ENCODE data around the gene C2CD4A. TPM values are rescaled to one million over a fixed set of nuclear protein-coding genes. Genes with fewer than 3 reads are reported as not detected.

C2CD4A gene
- total RNA-seq, 4 donors from 2014 or later: 0.12 to 0.40 (median 0.31) TPM; not detected in 1

DNA sequence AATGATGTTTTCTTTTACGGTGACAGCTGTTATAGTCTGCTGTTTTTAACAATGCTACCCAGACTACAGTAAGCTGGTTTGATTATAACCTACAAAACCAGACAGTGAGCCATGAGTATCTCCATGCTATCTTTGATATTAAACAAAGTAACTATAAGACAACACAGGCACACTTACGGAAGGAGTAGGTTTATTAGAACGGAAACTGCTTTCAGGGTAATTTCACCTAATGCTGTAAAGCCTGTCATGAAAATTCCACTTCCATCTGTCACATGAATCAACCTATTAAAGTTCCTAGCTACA lies 39.6 kb upstream of the C2CD4A start:
- no peak overlapping the region for H3K4me3 ChIP-seq
- H3K4me1 ChIP-seq: no peaks in the 10 kb centered on the region
- H3K27ac ChIP-seq: no peak overlapping the region
- ATAC-seq: no peak
- H3K27me3 ChIP-seq: no peaks in the 10 kb centered on the region
- H3K36me3 ChIP-seq: peaks cover 0 to 32% of the 10 kb centered on the region in 2 donors
- TF ChIP-seq POLR2A (IDR thresholded peaks at IDR 0.05): no peak
- TF ChIP-seq, protein P1, sequence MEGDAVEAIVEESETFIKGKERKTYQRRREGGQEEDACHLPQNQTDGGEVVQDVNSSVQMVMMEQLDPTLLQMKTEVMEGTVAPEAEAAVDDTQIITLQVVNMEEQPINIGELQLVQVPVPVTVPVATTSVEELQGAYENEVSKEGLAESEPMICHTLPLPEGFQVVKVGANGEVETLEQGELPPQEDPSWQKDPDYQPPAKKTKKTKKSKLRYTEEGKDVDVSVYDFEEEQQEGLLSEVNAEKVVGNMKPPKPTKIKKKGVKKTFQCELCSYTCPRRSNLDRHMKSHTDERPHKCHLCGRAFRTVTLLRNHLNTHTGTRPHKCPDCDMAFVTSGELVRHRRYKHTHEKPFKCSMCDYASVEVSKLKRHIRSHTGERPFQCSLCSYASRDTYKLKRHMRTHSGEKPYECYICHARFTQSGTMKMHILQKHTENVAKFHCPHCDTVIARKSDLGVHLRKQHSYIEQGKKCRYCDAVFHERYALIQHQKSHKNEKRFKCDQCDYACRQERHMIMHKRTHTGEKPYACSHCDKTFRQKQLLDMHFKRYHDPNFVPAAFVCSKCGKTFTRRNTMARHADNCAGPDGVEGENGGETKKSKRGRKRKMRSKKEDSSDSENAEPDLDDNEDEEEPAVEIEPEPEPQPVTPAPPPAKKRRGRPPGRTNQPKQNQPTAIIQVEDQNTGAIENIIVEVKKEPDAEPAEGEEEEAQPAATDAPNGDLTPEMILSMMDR (IDR thresholded peaks at IDR 0.05): no peak
- TF ChIP-seq EP300 (IDR thresholded peaks at IDR 0.05): no peak
- TF ChIP-seq POLR2AphosphoS5 (IDR thresholded peaks at IDR 0.05): no peak
- 83 to 90% methylated on average over 3 of the region's 3 CpGs for WGBS, 2 donors (ENCODE audit: low coverage in 1 of 2)
- no peaks in the 10 kb centered on the region for H3K9me3 ChIP-seq

DNA sequence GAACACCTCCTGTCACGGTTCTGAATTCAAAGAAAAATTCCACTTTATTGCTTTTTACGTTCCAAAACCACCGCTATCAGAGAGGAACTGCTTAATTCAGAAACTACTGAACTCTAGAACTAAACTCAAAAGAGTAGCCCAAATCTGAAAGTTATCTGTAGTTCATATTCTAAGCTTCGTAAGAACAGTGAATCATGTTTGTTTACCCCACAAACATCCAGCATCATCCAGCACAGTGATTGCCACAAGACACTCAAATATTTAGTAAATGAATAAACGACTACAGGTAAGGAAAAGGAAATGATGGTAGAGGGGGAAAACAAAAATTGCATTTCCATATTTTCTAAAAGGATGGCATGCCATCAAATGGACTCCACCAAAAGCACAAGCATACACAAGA lies 38.9 kb upstream of the C2CD4A start:
- H3K27me3 ChIP-seq: no peaks in the 10 kb centered on the region
- no peak for TF ChIP-seq POLR2AphosphoS5 (IDR thresholded peaks at IDR 0.05)
- no peak for TF ChIP-seq EP300 (IDR thresholded peaks at IDR 0.05)
- TF ChIP-seq, protein P1 (IDR thresholded peaks at IDR 0.05): no peak
- TF ChIP-seq POLR2A (IDR thresholded peaks at IDR 0.05): no peak
- H3K4me3 ChIP-seq: no peak overlapping the region
- 90 to 92% methylated on average over 5 of the region's 5 CpGs for WGBS, 2 donors (ENCODE audit: low coverage in 1 of 2)
- no peak overlapping the region for H3K27ac ChIP-seq
- no peaks in the 10 kb centered on the region for H3K4me1 ChIP-seq
- H3K9me3 ChIP-seq: no peaks in the 10 kb centered on the region
- peaks cover 0 to 30% of the 10 kb centered on the region in 2 donors for H3K36me3 ChIP-seq
- no peak for ATAC-seq

DNA sequence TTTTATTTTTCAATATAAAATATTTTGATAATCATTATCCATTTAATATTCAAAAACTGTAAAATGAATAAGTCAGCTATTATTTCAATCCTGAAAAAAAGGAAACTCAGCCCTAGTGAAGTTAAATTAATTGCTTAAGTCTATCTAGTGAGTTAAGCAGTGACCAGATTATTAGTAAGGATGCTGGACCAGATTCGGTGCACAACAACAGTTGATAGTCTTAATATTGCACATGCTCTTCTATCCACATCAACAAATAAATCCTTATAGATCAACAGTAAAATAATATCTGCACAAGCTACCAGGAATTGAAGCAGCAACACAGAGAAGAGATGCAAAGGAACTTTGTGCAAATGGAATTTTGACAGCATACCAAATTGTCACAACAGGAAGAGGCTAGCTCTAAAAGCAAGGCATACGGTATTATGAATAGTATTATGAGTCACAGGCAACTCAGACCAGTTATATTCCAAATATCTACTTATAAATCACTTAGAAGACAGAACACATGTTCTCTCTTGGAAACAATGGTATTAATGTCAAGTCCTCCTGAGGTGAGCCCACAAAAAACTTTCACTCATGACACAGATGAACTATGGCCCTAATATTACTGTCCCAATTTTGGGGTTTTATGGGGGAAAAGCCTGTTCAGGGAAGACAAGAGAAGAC lies 31.4 kb upstream of the C2CD4A start:
- no peaks in the 10 kb centered on the region for H3K9me3 ChIP-seq
- H3K4me3 ChIP-seq: no peak overlapping the region
- TF ChIP-seq POLR2AphosphoS5 (IDR thresholded peaks at IDR 0.05) (no peak), POLR2A (IDR thresholded peaks at IDR 0.05) (no peak), EP300 (IDR thresholded peaks at IDR 0.05) (no peak)
- TF ChIP-seq, protein P1 (IDR thresholded peaks at IDR 0.05): no peak
- ATAC-seq: no peak
- peaks cover 0 to 8% (median 5%) of the 10 kb centered on the region in 3 donors for H3K4me1 ChIP-seq
- no peak overlapping the region for H3K27ac ChIP-seq
- 27 to 31% methylated on average over 2 of the region's 2 CpGs for WGBS, 2 donors (ENCODE audit: low coverage in 1 of 2)
- peaks cover 0 to 46% of the 10 kb centered on the region in 2 donors for H3K36me3 ChIP-seq
- H3K27me3 ChIP-seq: no peaks in the 10 kb centered on the region

DNA sequence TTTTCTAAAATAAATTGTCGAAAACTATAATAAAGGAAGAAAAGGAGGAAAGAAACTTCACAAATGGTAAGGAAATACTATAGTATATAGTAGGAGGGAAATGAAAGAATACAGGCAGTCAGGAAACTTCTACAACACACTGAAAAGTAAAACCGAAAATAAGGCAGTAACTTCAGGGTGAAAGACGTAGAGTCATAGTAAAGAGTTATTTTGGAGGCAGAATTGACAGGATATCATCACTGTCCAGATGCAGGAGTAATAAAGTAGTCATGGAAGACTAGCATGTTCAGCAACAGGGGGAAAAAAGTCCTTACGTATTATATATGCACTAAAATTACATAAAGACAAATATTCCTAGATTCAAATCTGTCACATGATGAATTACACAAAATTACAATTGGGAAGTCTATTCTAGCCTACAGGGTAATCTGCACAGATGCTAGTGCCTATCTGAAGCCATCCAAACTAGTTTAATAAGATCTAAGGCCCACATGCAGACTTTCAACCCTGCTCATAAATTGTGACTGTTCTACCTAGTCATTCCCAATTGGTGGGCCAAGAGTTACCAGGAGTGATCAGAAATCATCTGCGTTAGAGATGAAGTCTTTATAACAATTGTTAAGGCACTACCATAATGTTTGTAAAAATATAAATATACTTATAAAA lies 20.6 kb upstream of the C2CD4A start:
- Histone ChIP-seq H3K36me3 (peaks cover 0 to 20% of the 10 kb centered on the region in 2 donors), H3K27me3 (no peaks in the 10 kb centered on the region), H3K4me1 (peaks cover 0 to 18% (median 0%) of the 10 kb centered on the region in 3 donors), H3K4me3 (no peak overlapping the region), H3K27ac (no peak overlapping the region), H3K9me3 (no peaks in the 10 kb centered on the region)
- WGBS, 2 donors (ENCODE audit: low coverage in 1 of 2): 75 to 89% methylated on average over 4 to 5 of the region's 5 CpGs
- no peak for ATAC-seq
- no peak for TF ChIP-seq POLR2A (IDR thresholded peaks at IDR 0.05)
- no peak for TF ChIP-seq EP300 (IDR thresholded peaks at IDR 0.05)
- no peak for TF ChIP-seq POLR2AphosphoS5 (IDR thresholded peaks at IDR 0.05)
- TF ChIP-seq, protein P1 (IDR thresholded peaks at IDR 0.05): no peak

All from gastroesophageal sphincter (tissue), 4 donors.